GM12878 (cell line): ENCODE measurements around the gene UNC93B1. TPM values are rescaled to one million over a fixed set of nuclear protein-coding genes. Genes with fewer than 3 reads are reported as not detected.

ENCODE experiments used
- ATAC-seq: fragments of 200-7000 bp; cut with Tn5 transposase; 3 replicates; pipeline ENCODE4 v1.9.1; 2020; ENCODE audit warnings: mild to moderate bottlenecking, moderate library complexity
- BruUV-seq: library from RNA; stranded (reverse); fragments of 400-500 nt; replicated peaks from 2 replicates; lab custom pipeline; 2021; lab: Mats Ljungman, UMichigan
- CTCF ChIA-PET: fragments of 300-600 bp; sonication (Branson Sonifier 250); formaldehyde crosslinking; extraction: SDS; loops from one replicate; lab custom pipeline; 2021; ENCODE audit warnings: inconsistent platforms; lab: Yijun Ruan, JAX
- POLR2A ChIA-PET: fragments of 350-600 bp; formaldehyde crosslinking; extraction: SDS; loops from one replicate; lab custom pipeline; 2021; ENCODE audit warnings: inconsistent platforms; lab: Charles Lee
- RAD21 ChIA-PET: fragments of 300-600 bp; sonication (Branson Sonifier 250); formaldehyde crosslinking; loops from one replicate; lab custom pipeline; 2023; ENCODE audit warnings: antibody characterized with exemption; ENCODE audit not compliant: unreplicated experiment; lab: Charles Lee
- SMC1A ChIA-PET: fragments of 300-600 bp; sonication (Branson Sonifier 250); formaldehyde crosslinking; loops from one replicate; lab custom pipeline; 2023; ENCODE audit not compliant: unreplicated experiment, uncharacterized antibody; lab: Charles Lee
- DNase-seq: peaks from one replicate; pipeline ENCODE4 v3.0.0-alpha.2; 2011; ENCODE audit warnings: low read depth, low spot score
- FAIRE-seq: peaks from 3 replicates; lab custom pipeline; 2011; peaks lifted over from hg19 to GRCh38; lab: Jason Lieb, UNC
- H2AFZ ChIP-seq: 2 replicates; pipeline ENCODE4 v1.6.0; 2011; ENCODE audit warnings: low read depth, low read length, control low read depth; ENCODE audit not compliant: control insufficient read depth
- H3K27ac ChIP-seq: 2 replicates; pipeline ENCODE4 v1.5.1; 2011; ENCODE audit warnings: control low read depth; ENCODE audit not compliant: control insufficient read depth, insufficient read depth
- H3K27me3 ChIP-seq, 2 experiments: replicated peaks in 1 of 2; 2 replicates each; pipeline versions ENCODE4 v1.6.0 to v1.6.1; 2011; ENCODE audit warnings: low read length in 1 of 2; ENCODE audit not compliant: control insufficient read depth in 2 of 2, insufficient read depth in 2 of 2
- H3K36me3 ChIP-seq, 2 experiments: 2 replicates each; pipeline ENCODE4 v1.5.1; 2011; ENCODE audit warnings: low read length in 1 of 2; ENCODE audit not compliant: control insufficient read depth in 2 of 2, insufficient read depth in 2 of 2
- H3K4me1 ChIP-seq: 2 replicates; pipeline ENCODE4 v1.6.1; 2011; ENCODE audit warnings: mild to moderate bottlenecking, low read length, moderate library complexity, mixed read lengths; ENCODE audit not compliant: control insufficient read depth, insufficient read depth
- H3K4me2 ChIP-seq: 2 replicates; pipeline ENCODE4 v1.6.0; 2011; ENCODE audit warnings: control low read depth; ENCODE audit not compliant: control insufficient read depth, insufficient read depth
- H3K4me3 ChIP-seq: fragments of 200-600 bp; sonication (generic); 2 replicates; pipeline ENCODE4 v1.5.1; 2016
- H3K79me2 ChIP-seq: 2 replicates; pipeline ENCODE4 v1.6.0; 2011; ENCODE audit warnings: low read length; ENCODE audit not compliant: control insufficient read depth, insufficient read depth
- H3K9ac ChIP-seq: 2 replicates; pipeline ENCODE4 v1.8.0; 2011; ENCODE audit warnings: low read length, control low read depth, mixed read lengths; ENCODE audit not compliant: control insufficient read depth, insufficient read depth
- H3K9me3 ChIP-seq: replicated peaks from 3 replicates; pipeline ENCODE4 v1.5.1; 2011; ENCODE audit warnings: mild to moderate bottlenecking, low read length; ENCODE audit not compliant: control insufficient read depth, insufficient read depth
- H4K20me1 ChIP-seq: 2 replicates; pipeline ENCODE4 v1.6.0; 2011; ENCODE audit not compliant: control insufficient read depth, insufficient read depth
- FOXM1 ChIP-seq: IDR thresholded peaks from 2 replicates; pipeline ENCODE4 v1.6.1; 2012; ENCODE audit warnings: low read depth, mild to moderate bottlenecking, inconsistent platforms, low read length, moderate library complexity
- IKZF2 ChIP-seq, 2 experiments: fragments of 450-650 bp; IDR thresholded peaks; 2 replicates each; pipeline ENCODE4 v1.6.1; 2017; ENCODE audit warnings: mild to moderate bottlenecking in 2 of 2, moderate library complexity in 2 of 2
- MYC ChIP-seq: IDR thresholded peaks from 2 replicates; pipeline ENCODE4 v1.6.1; 2011; ENCODE audit warnings: mild to moderate bottlenecking, low read length, moderate library complexity, inconsistent platforms; ENCODE audit not compliant: insufficient read depth, insufficient replicate concordance, insufficient read length, severe bottlenecking
- POLR2A ChIP-seq: IDR thresholded peaks from 2 replicates; pipeline ENCODE4 v1.6.1; 2011; ENCODE audit warnings: low read depth, mild to moderate bottlenecking, low read length
- RUNX3 ChIP-seq: IDR thresholded peaks from 2 replicates; pipeline ENCODE4 v1.6.1; 2012; ENCODE audit warnings: low read length, inconsistent platforms
- SPI1 ChIP-seq: IDR thresholded peaks from 2 replicates; pipeline ENCODE4 v1.6.1; 2011; ENCODE audit warnings: low read depth, mild to moderate bottlenecking, low read length, moderate library complexity, borderline replicate concordance; ENCODE audit not compliant: insufficient read depth
- STAT1 ChIP-seq: fragments of 450-650 bp; conservative IDR thresholded peaks from 2 replicates; pipeline ENCODE4 v1.6.1; 2014; ENCODE audit warnings: antibody characterized with exemption, mild to moderate bottlenecking
- TARDBP ChIP-seq: IDR thresholded peaks from 2 replicates; pipeline ENCODE4 v1.6.1; 2016; ENCODE audit warnings: borderline replicate concordance
- TBL1XR1 ChIP-seq: IDR thresholded peaks from 2 replicates; pipeline ENCODE4 v1.6.1; 2012; ENCODE audit warnings: low read depth, low read length, improper control_type of control experiment
- ZNF207 ChIP-seq: fragments of 450-650 bp; IDR thresholded peaks from 2 replicates; pipeline ENCODE4 v1.6.1; 2014; ENCODE audit warnings: antibody characterized with exemption, mild to moderate bottlenecking, borderline replicate concordance
- ZNF274 ChIP-seq: IDR thresholded peaks from one replicate; pipeline ENCODE4 v1.8.0; 2011; ENCODE audit not compliant: insufficient read length, insufficient read depth
- WGBS: methylation state at CpG from one replicate; pipeline ENCODE4 v1.1.6; 2016; ENCODE audit warnings: low lambda C conversion rate; ENCODE audit not compliant: insufficient replicate concordance, insufficient coverage; ENCODE audit errors: missing lambda C conversion rate; 5-methylcytosine and 5-hydroxymethylcytosine counted together
- in situ Hi-C: fragments of 300-500 bp; cut with MboI; formaldehyde crosslinking; loops from 9 replicates; pipeline ENCODE4 v1.14.3; 2018; ENCODE audit warnings: mixed read lengths
- intact Hi-C: fragments of 100-400 bp; cut with micrococcal nuclease; formaldehyde crosslinking; loops from one replicate; pipeline ENCODE4 v1.14.2; 2022; ENCODE audit not compliant: unreplicated experiment
- polyA plus RNA-seq, 11 experiments: library from polyadenylated mRNA; depleted of rRNA in 4 of 11; unstranded in 6 of 11; stranded (reverse) in 5 of 11; fragments of >200 nt; fragmentation: Nextera tagmentation in 4 of 11; fragmentation: Illumina TruSeq in 1 of 11; extraction: Ambion mirVana in 4 of 11; extraction: Trizol in 1 of 11; gene quantifications; 1 replicate in 1 of 11; 2 replicates in 10 of 11; pipeline versions ENCODE4 v1.2.1 to v1.2.3, GENCODE V29; 2011 to 2016; ENCODE audit warnings: inconsistent platforms in 2 of 11, missing spikeins in 2 of 11, low read depth in 1 of 11
- total RNA-seq, 4 experiments: library from RNA; depleted of rRNA in 3 of 4; stranded (reverse); fragments of >200 nt in 3 of 4; fragmentation: Illumina TruSeq in 1 of 4; extraction: Trizol in 1 of 4; gene quantifications; 2 replicates each; pipeline versions ENCODE4 v1.2.1 to v1.2.3, GENCODE V29; 2013 to 2021

Gene UNC93B1
- total and polyA plus RNA-seq, 10 of the 15 experiments (the other 5 are each of a cell fraction or from before 2014, with no cell fraction given): 1.3 to 79.7 (median 36.3) TPM

GRCh38 chr11:68013611-68014156 lies 9.8 kb upstream of the UNC93B1 start:
- Histone ChIP-seq H3K27me3 (no peaks in the 10 kb centered on the region), H3K4me3 (no peak overlapping the region), H3K9me3 (no peaks in the 10 kb centered on the region), H4K20me1 (no peaks in the 10 kb centered on the region), H3K9ac (no peak overlapping the region), H3K79me2 (no peaks in the 10 kb centered on the region), H3K4me1 (peaks cover 15% of the 10 kb centered on the region), H2AFZ (no peak overlapping the region), H3K27ac (no peak overlapping the region), H3K4me2 (no peak overlapping the region), H3K36me3 (no peaks in the 10 kb centered on the region)
- no peak for FAIRE-seq
- BruUV-seq: no TSS peak
- 61% methylated on average over 14 of the region's 14 CpGs for WGBS
- SMC1A ChIA-PET: no interaction called here
- TF ChIP-seq MYC: no peak
- TF ChIP-seq TBL1XR1: no peak
- TF ChIP-seq RUNX3: no peak
- TF ChIP-seq STAT1: no peak
- no peak for TF ChIP-seq FOXM1
- no peak for TF ChIP-seq IKZF2 (IDR thresholded peaks at IDR 0.05)
- no peak for TF ChIP-seq SPI1
- no peak for TF ChIP-seq ZNF274
- TF ChIP-seq TARDBP: no peak
- TF ChIP-seq POLR2A: no peak
- no peak for TF ChIP-seq ZNF207
- RAD21 ChIA-PET: no interaction called here
- DNase-seq: no peak
- CTCF ChIA-PET: interaction anchor here (2.6 kb wide), 1 partner anchor 195 kb away, joined by 6 read pairs; no protein-coding TSS in a partner anchor
- intact Hi-C loops (no loop called here), in situ Hi-C loops (no loop called here)
- ATAC-seq: no peak
- POLR2A ChIA-PET: no interaction called here
